ENCODE measurements around the gene INPP4A. TPM values are rescaled to one million over a fixed set of nuclear protein-coding genes. Genes with fewer than 3 reads are reported as not detected.

Gene INPP4A
- total RNA-seq, 1 experiment from 2014 or later: 15.2 TPM

GRCh38 chr2:98505971-98506664 lies 61.5 kb downstream of the INPP4A start:
- in situ Hi-C loops (cut with HindIII; ENCODE audit: low sequenced_read_pairs): no loop called here
- DNase-seq (ENCODE audit: low spot score): no peak

- DNase-seq (ENCODE audit: low spot score): no peak
- in situ Hi-C loops (cut with HindIII; ENCODE audit: low sequenced_read_pairs): no loop called here
Measured at GRCh38 chr2:98506881-98507280, 62.2 kb downstream of the INPP4A start.

GRCh38 chr2:98507461-98507860 lies 62.8 kb downstream of the INPP4A start:
- DNase-seq (ENCODE audit: low spot score): no peak
- in situ Hi-C loops (cut with HindIII; ENCODE audit: low sequenced_read_pairs): no loop called here

- peak; percentile 87 for DNase-seq (ENCODE audit: low spot score)
- in situ Hi-C loops (cut with HindIII; ENCODE audit: low sequenced_read_pairs): no loop called here
Measured at GRCh38 chr2:98507891-98508708, 63.4 kb downstream of the INPP4A start.

- in situ Hi-C loops (cut with HindIII; ENCODE audit: low sequenced_read_pairs): no loop called here
Measured at GRCh38 chr2:98508709-98509066, 64.0 kb downstream of the INPP4A start.

GRCh38 chr2:98509542-98510321 lies 65.1 kb downstream of the INPP4A start:
- in situ Hi-C loops (cut with HindIII; ENCODE audit: low sequenced_read_pairs): no loop called here
- no peak for DNase-seq (ENCODE audit: low spot score)

More at GRCh38 chr2:98508709-98509066, 64.0 kb downstream of the INPP4A start:
- DNase-seq (ENCODE audit: low spot score): no peak

GRCh38 chr2:98510322-98510662 lies 65.6 kb downstream of the INPP4A start:
- in situ Hi-C loops (cut with HindIII; ENCODE audit: low sequenced_read_pairs): no loop called here
- DNase-seq (ENCODE audit: low spot score): no peak

GRCh38 chr2:98511981-98512380 lies 67.3 kb downstream of the INPP4A start:
- no peak for DNase-seq (ENCODE audit: low spot score)
- in situ Hi-C loops (cut with HindIII; ENCODE audit: low sequenced_read_pairs): no loop called here

- in situ Hi-C loops (cut with HindIII; ENCODE audit: low sequenced_read_pairs): no loop called here
- DNase-seq (ENCODE audit: low spot score): no peak
Measured at GRCh38 chr2:98512699-98513098, 68.0 kb downstream of the INPP4A start.

GRCh38 chr2:98514096-98514639 lies 69.5 kb downstream of the INPP4A start:
- in situ Hi-C loops (cut with HindIII; ENCODE audit: low sequenced_read_pairs): no loop called here
- no peak for DNase-seq (ENCODE audit: low spot score)

GRCh38 chr2:98514879-98515249 lies 70.2 kb downstream of the INPP4A start:
- no peak for DNase-seq (ENCODE audit: low spot score)

GRCh38 chr2:98515250-98515991 lies 70.8 kb downstream of the INPP4A start:
- DNase-seq (ENCODE audit: low spot score): no peak
- in situ Hi-C loops (cut with HindIII; ENCODE audit: low sequenced_read_pairs): no loop called here

More at GRCh38 chr2:98514879-98515249, 70.2 kb downstream of the INPP4A start:
- in situ Hi-C loops (cut with HindIII; ENCODE audit: low sequenced_read_pairs): no loop called here

- no peak for DNase-seq (ENCODE audit: low spot score)
- in situ Hi-C loops (cut with HindIII; ENCODE audit: low sequenced_read_pairs): no loop called here
Measured at GRCh38 chr2:98516571-98516970, 71.9 kb downstream of the INPP4A start.

GRCh38 chr2:98517636-98518035 lies 73.0 kb downstream of the INPP4A start:
- no peak for DNase-seq (ENCODE audit: low spot score)
- in situ Hi-C loops (cut with HindIII; ENCODE audit: low sequenced_read_pairs): no loop called here

GRCh38 chr2:98518101-98518500 lies 73.4 kb downstream of the INPP4A start:
- in situ Hi-C loops (cut with HindIII; ENCODE audit: low sequenced_read_pairs): no loop called here
- no peak for DNase-seq (ENCODE audit: low spot score)

- peak; percentile 57 for DNase-seq (ENCODE audit: low spot score)
- in situ Hi-C loops (cut with HindIII; ENCODE audit: low sequenced_read_pairs): no loop called here
Measured at GRCh38 chr2:98519156-98519555, 74.5 kb downstream of the INPP4A start.

GRCh38 chr2:98519851-98520250 lies 75.2 kb downstream of the INPP4A start:
- peak; percentile 54 for DNase-seq (ENCODE audit: low spot score)
- in situ Hi-C loops (cut with HindIII; ENCODE audit: low sequenced_read_pairs): no loop called here

- no peak for DNase-seq (ENCODE audit: low spot score)
- in situ Hi-C loops (cut with HindIII; ENCODE audit: low sequenced_read_pairs): no loop called here
Measured at GRCh38 chr2:98520806-98521205, 76.1 kb downstream of the INPP4A start.

GRCh38 chr2:98521266-98521665 lies 76.6 kb downstream of the INPP4A start:
- DNase-seq (ENCODE audit: low spot score): peak; percentile 84
- in situ Hi-C loops (cut with HindIII; ENCODE audit: low sequenced_read_pairs): no loop called here
